ENCODE data around the gene FHIT.

The FHIT gene

DNA sequence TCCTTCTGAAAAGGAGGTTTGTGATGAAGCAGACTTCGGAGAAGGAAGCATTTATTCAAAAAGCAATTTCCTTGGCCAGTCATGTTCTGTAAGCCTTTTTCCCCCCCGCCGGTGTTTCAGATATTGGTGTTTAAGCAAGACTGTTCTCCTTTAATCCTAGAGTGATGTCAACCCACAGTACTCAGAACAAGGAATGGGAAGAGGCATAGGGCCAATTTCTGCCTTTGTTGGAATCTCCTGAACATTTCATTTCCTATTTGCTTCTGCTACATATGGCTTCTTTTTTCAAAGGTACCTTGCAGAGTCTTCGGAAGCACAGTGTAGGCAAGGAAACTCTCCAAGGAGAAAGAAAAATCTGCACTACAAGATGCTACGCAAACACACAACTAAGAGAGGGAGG lies 1488.3 kb downstream of the FHIT start:
- no peak for DNase-seq

DNA sequence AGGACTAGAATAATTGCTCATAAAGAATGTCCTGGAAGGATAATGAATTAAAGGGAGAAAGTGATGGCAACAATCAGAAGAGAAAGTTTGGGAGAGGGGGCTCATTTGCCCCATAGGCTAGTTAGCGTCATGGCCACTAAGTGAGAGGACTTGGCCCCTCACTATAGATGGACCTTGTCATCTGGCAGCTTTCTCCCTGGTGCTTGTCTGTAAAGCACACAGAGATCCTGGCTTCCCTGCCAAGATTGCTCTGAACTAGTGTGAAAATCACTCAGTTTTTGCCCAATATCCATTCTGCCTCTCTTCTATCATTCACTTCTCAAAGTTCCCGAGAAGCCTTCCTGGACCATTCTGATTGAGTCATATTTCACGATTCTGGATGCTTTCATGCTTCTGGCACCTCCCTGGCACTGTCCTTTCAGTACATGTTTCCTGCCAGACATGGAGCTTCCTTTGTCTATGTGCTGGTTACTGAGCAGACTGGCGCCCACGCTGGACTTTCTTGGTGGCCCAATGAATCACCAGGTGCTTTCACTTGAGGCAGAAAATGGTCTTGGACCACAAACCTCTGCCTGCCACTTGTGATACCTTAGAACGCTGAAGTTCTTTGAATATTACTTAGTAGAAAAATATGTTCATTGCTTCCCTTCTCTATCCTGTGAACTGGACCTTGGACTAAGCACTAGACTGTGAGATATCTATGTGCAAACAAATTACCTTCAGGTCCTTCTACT lies 1491.8 kb downstream of the FHIT start:
- DNase-seq: peak in 1 of 4 experiments; percentile 1

GRCh38 chr3:59758672-59759071 lies 1492.6 kb downstream of the FHIT start:
- no peak for DNase-seq

DNA sequence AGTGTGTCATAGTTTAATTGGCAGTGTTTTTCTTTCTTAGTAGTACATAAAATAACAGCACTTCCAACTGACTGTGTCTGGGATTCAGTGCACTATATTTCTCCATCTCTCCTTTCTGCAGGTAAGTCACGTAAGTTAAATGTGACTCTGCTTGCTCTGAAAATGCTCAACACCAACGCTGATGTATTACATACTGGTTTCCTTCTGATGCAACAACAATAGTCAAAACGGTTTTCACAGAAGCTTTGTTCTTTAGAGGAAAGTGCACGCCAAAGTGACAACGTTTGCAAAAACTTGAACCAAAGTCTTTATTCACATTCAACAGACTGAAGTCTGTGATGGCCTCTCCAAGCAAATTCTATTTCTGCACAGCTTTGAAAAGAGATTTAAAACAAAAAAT lies 1494.3 kb downstream of the FHIT start:
- DNase-seq: no peak

DNA sequence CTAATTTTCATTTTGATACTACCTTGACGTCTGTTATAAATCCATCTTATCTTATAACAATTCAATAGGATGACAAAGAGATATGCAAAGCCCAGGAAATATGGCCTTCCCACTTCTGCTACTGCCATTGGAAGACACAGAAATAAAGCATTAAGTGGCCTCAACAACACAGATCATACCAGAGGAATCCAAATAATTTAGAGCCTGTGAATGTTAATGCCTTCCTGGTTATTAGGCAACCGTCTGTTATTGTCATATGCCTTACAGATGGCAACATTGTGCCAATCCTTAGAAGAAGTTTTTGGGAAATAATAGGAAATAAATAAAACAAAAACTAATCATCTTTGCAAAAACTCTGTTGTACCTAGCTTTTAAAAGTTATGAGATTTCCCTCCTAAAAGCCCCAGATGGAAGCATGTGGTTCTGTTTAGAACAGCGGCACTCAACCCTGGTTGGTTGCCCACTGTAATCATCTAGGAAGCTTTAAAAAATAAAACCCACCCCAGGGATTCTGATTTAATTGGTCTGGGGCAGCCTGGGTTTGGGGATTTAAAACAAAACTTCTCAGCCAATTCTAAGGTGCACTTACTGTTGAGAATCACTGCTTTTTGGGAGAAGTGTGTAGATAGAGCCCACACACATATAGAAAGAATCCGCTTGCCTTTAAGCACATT lies 1496.7 kb downstream of the FHIT start:
- DNase-seq: no peak

DNA sequence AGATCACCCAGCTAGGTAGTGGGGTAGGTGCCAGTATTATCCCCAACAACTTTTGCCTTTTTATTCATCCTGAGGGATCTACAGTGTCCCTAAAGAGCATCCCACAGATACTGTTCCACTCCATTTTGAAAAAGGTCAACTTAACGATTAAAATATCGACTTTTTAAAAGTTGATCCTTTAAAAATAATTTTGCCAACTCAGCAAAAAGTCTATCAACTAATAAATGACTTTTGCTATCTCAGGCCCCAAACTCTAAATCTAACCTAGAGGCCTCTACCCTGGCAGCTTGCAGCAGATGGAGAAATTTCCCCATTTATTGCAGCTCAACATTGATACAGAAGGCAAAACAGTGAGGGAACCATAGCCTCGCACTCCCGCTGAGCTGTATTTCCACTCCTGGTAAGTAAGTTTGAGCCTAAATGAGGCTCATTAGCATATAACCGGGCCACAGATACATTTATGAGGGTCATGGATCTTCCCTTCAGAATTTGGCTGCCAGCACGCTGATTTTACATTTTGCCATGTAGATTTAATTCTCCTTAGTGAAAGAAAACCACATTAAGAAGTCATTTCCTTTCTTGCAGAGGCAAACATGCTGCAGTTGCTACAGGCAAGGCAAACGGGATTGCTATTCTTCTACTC lies 1497.3 kb downstream of the FHIT start:
- DNase-seq: no peak

GRCh38 chr3:59752925-59753324 lies 1498.3 kb downstream of the FHIT start:
- DNase-seq: no peak

DNA sequence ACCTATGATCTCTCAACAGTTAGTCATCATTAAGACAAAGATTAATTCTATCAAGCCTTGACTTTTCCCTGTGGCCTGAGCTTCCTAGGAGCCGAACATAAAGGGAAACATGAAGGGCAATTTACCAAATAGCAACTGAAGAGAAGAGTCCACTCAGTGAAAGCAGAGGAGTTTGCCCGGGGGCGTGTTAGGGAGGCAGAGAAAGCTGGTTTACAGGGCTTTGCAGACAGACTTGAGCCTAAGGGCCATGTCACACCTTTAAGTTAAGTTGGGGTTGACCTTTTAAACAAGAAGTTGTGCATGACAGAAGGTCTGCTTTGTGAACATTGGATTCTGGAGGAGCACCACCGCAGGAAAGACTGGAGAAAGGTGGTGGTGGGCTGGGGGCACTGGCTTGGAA lies 1499.6 kb downstream of the FHIT start:
- DNase-seq: no peak

GRCh38 chr3:59750391-59750790 lies 1500.9 kb downstream of the FHIT start:
- DNase-seq: no peak

DNA sequence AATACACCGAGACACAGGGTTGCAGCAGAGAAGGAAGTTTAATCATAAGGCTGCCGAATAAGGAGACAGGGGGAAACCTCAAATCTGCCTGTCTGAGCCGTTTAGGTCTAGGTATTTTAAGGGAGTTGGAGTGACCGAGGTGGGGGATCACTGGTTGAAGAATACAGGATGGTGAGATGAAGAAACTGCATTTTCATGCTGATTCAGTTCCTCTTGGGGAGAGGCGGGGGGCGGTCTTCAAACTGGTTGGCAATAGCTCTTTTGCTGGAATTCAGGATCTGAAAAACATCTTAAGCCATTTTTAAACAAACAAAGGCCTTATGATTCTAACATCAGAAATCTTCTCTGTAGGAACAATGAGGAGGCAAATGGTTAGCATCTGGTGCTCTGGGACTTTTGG lies 1502.0 kb downstream of the FHIT start:
- no peak for DNase-seq

- DNase-seq: no peak
These were observed 1504.7 kb downstream of the FHIT start for GRCh38 chr3:59746585-59746984.

DNA sequence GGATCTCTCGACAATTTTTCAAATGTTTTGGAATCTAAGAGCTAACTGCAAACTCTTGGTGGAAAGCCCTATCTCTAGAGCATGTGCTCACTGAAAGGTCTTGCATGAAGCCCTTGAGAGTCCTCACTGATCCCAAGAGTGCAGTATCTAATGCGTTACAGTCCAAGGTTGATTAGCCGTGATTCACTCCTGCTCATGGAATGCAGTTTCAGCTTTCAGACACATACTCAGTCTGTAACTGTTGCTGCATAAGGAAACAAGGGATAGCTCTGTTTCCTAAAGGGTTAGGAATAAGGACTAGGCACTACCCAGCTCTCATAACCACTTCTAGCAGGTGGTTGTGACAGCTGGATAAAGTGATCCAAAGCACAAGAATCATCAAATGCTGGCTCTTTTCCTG lies 1514.0 kb downstream of the FHIT start:
- DNase-seq: no peak

DNA sequence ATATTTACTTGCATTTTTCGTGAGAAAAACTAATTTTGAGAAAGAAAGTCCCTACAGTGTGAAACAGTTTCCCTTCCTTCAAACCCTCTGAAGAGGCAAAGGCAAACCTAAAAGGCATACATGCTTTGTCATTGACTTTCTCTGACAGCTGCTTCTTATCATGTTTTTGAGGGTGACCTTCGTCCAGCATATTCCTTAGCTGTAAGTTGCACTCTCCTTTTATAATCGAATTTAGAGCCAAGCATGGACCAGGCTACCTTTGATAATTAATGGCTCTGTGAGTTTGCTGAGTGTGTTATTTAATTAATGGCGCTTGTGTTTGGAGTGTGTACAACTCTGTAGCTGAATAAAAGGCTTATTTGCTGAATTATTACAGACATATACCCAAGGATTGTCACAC lies 1517.2 kb downstream of the FHIT start:
- DNase-seq: no peak

DNA sequence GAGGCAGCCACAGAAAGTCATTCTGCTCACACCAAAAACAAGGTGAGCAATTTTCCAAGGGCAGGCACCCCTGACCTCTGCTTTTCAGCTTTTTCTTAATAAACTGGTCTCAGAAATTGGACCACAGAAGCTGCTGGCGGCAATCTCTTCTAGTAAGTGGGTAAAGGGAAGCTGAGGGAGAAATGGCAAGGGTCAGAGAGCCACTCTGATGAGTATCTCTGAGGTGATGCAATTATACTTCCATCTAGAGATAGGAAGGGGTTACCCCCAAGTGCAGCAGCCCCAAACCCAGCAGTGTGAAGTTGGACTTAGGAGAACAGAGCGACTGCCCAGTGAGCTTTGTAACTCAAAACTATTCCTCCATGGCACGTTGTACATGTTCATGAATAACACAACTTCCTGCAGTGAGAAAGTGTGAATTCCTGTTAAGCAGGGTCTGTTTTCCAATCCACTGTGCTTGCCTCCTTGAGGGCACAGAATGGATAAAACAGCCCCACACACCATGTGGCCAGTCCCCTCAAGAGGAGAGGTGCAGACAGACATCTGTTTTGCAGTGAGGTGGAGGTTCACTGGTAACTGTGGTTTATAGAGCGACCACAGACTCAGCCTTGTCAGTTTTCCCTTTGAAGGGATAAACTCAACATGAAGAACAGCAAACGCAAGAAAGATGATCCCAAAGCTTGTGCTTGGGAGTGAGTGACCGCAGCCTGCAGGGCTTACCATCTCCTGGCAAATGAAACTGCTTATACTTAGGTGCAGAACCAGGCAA lies 1518.0 kb downstream of the FHIT start:
- DNase-seq: no peak

GRCh38 chr3:59731943-59732342 lies 1519.3 kb downstream of the FHIT start:
- DNase-seq: no peak

- no peak for DNase-seq
These were observed 1520.7 kb downstream of the FHIT start for GRCh38 chr3:59730591-59730990.

DNA sequence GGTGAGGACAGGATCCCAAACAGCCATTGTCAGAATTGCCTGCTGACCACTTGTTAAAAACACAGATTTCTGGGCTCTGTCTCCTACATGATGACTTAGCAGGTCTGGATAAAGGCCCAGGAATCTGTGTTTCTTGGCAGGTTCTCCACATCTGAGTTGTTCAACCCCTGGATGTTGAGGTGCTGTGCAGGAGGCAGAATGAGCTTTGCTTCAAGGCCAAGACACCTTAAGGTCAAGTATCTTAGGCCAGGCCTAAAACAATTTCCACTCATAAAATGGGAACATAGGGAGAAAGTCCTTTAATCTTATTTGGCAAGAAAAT lies 1522.7 kb downstream of the FHIT start:
- DNase-seq: no peak

GRCh38 chr3:59727902-59728586 lies 1523.2 kb downstream of the FHIT start:
- no peak for DNase-seq

- DNase-seq: no peak
These were observed 1525.0 kb downstream of the FHIT start for GRCh38 chr3:59726279-59726678.

DNA sequence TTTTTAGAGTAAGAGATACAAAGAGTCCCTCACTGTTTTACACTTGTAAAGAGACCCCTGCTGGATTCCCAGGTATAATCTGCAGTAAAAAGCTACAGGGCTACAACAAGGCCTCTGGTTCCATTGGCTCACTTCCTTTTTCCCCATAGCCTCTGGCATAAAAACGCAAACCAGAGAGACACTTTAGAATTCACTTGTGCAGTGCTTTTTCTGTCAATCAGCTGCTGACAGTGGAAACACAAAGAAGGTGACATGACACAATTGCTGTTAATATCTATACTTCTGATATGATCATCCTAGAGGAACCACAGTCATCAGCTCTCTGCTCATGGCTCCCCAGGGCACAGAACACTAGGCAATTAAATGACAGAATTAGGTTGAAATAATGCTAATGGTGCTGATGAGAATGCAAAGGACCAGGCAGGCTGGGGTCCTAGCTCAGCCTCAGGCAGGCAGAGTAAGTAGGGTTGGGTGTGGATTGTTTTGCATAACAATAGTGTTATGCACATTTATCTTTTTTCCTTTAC lies 1533.5 kb downstream of the FHIT start:
- DNase-seq: no peak

DNA sequence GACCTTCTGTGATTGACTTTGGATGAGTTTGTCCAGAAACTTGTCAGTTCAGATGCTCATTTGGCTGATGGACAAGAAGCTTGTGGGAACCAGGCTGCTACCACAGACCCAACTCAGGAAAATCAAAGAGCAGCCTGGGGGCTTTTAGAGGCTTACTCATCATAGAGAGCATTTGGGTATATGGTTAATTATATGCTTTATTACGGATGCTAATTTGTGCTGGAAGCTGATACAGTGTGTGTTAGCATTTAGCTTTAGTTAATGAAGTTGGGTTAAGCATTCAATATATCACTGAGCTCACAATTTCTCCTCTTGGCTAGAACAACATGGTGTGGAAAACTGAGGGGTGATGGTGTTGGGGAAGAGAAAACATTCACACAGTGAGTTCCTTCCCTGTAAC lies 1537.2 kb downstream of the FHIT start:
- DNase-seq: no peak

- DNase-seq: no peak
These were observed 1540.7 kb downstream of the FHIT start for GRCh38 chr3:59710554-59710953.
